Prostate gland (tissue), 2 donors: ENCODE results near the gene APLF.

Experiments
- CTCF ChIP-seq, 4 experiments: fragments of 200-600 bp in 2 of 4; fragments of 450-650 bp in 2 of 4; sonication (generic) in 2 of 4; IDR thresholded peaks; 1 replicate in 3 of 4; 2 replicates in 1 of 4; pipeline ENCODE4 v1.5.1; 2016 to 2019; ENCODE audit warnings: antibody characterized with exemption in 4 of 4, mild to moderate bottlenecking in 2 of 4, moderate library complexity in 2 of 4
- POLR2A ChIP-seq: fragments of 450-650 bp; IDR thresholded peaks from one replicate; pipeline ENCODE4 v1.6.1; 2016; ENCODE audit warnings: antibody characterized with exemption, mild to moderate bottlenecking

- TF ChIP-seq CTCF (IDR thresholded peaks at IDR 0.05) (no peak), POLR2A (no peak)
Observed at GRCh38 chr2:68521037-68521436, 53.7 kb downstream of the APLF start.
